GOT3 (cell line): ENCODE measurements around the gene ANO2.

Experiments used
- DNase-seq: peaks from one replicate; lab custom pipeline; 2025; ENCODE audit warnings: mixed read lengths; lab: John Stamatoyannopoulos, UW

The ANO2 gene

DNA sequence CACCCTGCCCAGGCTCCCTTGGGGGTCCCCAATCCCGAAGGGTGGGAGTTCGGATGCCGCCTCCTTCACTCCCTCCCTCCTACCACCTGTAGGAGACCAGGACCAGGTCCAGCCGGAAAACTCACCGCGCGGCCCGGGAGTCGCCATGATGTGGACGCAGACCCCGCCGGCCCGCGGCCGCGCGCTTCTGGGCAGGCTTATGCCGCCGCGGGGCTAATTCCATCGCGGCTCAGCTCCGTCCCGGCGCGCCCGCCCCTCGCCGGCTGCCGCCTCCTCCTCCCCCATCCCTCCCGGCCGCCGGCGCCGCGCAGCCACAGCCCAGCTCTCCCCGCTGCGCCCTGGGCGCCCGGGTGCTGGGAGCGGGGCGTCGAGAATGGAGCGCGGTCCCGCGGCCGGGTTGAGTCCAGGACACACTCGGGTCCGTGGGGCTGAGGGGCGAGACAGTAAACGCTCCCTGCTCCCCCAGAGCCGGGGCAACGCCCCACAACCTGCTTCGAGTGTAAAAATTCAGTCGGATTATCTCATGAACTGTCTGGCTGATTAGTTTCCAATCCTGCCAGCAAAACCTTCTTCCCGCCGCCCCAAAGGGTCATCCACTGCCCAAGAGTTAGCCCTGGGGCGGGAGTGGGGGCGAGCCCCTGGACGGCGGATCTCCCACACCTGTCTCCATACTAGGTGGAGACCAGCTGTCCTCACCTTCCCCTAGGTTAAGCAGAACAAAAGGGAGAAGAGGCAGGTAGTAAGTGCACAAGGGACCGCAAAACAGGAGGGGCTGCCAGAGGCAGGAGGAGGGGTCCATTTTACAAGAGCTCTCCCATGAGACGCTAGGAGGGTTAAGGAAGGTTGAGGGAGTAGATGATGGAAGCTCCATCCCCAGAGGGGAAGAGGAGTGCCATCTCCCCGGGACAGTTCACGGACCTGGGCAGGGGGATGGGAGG, at the start of gene ANO2:
Gene ANO2 (minus strand): TSS at position 189 of the 938 bp plus-strand sequence. CDS start 42 bp downstream, at position 147.
- DNase-seq, result no peak

DNA sequence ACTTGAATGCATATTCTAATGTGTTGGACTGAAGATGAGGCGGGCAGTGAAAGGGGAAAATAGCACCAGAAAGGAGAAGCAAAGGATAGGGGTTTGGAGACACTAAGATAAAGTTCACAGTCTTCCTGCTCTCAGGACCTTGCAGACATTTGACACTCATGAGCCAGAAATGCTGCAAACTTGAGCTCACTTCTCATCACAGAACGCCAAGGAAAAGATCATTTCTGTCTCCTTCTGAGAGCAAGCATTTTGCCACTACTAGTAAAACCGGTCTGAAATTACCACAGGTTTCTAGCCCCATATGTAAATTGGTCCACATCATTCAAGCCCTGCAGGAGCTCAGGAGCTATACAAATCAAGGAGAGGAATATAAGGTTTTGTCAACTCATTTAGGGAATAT, 44.6 kb upstream of the ANO2 start:
- DNase-seq, result no peak

DNA sequence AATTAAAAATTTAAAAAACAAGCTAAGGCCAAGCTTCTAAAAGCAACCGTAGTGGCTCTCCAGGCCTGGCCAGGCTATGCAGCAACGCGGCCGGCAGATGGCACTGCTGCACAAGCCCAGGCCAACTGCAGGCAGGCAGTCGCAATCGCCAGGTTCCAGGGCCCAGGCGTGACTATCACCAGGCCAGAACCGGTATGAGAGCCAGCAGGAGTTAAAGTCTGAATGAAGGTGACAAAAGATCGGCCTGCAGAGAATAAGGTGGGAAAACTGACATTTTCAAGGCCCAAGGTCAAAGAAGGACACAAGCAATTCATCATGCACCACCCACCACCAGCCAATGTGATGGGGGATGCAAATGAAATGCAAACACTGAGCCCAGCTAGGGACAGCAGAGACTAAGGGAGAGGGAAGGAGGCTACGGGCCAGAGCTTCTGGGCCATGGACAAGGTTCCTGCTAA, 43.6 kb upstream of the ANO2 start:
- DNase-seq, result peak; percentile 50

DNA sequence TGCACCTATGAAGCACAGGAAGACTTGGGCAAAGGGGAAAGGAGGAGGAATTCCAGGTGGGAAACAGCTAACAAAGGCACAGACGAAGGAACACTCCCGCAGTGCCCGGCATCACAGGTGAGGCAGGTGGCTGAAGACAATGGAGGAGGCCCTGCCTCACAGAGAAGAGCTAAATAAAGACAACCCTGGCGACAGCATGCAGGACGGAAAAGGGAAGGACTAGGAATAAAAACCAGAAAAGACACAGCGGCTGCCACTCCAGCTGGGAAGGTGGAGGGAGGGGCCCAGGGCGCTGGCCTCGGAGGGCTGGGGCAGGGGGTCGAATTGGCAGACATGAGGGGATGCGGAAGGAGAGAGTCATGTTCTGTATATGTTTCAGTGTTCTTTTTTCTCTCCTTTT, 43.0 kb upstream of the ANO2 start:
- DNase-seq, result no peak

DNA sequence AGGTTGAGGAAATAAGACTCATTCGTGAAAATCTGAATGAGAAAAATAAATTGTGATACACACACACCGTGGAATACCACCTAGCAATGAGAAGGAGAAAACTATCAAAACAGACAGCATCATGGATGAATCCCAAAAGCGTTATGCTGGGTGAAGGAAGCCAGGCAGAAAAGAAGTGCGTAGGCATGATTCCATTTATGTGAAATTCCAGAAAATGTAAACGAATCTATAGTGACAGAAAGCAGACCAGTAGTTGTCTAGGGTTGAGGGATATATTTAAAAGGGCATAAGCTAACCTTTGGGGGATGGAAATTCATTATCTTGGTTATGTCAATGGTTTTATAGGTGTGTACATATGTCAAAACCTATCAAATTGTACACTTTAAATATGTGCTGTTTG, 42.5 kb upstream of the ANO2 start:
- DNase-seq, result no peak

DNA sequence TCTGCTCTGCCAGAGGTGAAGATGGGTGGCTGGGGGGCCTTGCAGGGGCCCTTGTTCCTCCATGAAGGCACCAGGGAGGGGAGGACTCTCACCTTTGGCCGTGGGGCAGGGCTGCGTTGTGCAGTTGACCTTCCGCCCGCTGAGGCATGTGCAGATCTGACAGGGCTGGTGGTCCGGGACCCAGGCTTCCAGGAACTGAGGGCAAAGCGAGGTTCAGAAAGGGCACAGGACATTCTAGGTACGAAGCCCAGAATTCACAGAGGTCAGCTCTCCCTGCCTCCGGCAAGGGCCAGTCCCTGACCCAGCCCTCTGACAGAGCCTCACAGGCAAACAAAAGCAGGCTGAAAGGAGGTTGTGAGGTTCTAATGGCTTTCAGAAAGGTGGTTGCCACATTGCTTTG, 40.4 kb upstream of the ANO2 start:
- no peak for DNase-seq

DNA sequence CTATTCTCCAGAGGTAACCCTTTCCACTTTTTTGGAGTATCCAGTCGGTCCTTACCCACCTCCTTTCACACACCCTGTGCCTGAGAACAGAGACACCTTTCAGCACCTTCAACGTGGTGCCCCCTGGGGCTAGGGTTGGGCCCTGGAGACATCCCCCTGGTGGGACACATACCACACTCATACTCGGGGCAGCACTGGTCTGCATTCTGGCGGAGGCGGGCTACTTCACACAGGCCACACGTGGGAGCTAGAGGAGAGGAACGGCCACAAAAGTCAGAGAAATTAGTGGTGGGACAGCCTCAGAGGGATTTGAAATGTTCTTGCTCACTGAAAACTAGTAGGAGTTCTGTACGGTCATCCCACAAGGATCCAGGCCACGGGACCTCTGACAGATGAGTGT, 39.8 kb upstream of the ANO2 start:
- no peak for DNase-seq

DNA sequence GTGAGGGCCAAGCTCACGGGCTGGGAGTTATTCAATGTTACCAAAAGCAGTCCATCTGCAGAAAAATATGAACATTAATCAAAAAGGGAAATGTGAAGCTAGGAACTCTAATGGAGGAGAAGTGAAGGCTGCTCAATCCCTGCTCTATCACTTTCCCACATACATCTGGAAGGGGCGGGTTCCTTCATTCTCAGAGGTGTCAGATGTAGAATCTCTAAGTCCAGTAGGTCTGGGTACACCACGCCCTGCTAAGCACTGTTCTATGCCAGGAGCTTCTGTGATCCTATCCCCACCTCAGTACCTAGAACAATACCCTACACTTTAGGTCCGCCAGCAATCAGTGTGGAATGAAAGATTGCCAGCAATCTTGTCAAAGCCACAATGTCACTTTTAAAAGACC, 37.0 kb upstream of the ANO2 start:
- DNase-seq, result no peak

DNA sequence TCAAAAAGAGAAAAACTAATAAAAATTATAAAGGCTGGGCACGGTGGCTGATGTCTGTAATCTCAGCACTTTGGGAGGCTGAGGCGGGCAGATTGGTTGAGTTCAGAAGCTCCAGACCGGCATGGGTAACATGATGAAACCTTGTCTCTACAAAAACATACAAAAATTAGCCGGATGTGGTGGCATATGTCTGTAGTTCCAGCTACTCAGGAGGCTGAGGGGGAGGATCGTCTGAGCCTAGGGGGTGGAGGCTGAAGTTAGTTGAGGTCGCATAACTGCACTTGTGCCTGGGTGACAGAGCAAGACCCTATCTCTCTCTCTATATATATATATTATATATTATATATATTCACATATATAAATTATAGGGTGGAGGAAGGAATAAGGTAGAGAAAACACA, 32.5 kb upstream of the ANO2 start:
- DNase-seq, result no peak

DNA sequence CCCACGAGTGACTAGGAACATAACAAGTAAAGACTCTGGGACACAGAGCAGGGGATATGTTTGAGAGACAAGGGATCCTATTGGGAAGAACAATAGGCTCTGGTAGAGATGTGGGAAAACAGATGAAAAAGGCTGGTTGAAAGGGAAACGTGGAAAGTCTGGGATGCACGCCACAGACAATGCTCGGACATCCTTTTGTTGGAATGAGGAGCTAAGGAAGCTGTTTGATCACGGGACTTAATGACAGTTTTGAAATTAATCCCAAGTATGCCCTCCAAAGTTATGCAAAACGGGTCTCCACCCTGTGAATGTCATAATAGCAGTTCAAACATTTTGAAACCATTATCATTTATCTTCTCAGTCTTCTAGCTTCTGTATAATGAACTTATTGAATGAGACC, 31.7 kb upstream of the ANO2 start:
- DNase-seq, result no peak

DNA sequence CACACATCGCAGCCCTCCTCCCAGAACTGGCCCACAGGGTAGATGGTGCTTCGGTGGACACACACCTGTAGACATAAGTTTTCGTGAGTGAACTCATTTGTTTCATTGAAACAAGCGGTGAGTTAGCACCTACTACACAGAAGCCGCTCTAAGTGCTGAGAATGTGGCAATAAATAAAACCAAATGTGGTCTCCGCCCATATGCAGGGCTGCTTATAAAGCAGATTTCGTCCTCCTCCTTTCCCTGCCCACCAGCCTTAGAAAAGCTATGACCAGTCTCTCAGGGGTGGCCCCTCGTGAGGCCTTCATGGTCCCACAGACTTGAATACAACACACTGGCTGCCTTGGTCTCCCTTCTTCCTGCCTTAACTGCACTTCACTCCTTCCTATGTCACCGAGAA, 31.1 kb upstream of the ANO2 start:
- DNase-seq, result no peak

DNA sequence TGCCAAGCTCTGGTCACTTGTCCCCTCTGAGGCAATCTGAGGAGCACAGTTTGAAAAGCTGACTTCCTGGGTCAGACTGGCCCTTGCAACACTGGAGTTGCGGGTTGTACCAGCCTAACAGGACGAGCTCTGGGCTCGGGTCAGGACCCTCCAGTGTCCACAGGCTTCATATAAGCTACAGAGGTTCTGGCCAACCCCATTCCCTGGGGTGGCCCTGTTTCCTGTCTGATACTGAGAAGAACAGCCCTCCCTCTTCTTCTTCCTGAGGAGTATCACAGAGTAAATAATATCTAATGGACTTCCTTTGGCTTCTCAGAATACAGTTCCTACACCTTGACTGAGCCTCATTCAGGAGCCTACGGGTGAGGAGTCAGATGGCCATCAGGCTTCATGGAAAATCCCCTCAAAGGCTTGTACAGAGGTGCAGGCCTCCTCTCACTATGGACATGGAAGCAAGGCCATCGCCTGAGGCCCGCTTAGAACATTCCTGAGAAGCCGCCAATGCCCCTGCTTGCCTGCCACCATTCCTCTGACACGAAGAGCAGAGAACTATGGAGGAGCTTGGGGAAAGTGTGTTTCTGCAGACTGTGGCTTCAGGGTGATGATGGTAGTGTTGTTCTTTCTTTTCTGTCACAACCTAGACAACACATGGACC, 28.5 kb upstream of the ANO2 start:
- DNase-seq, result no peak

DNA sequence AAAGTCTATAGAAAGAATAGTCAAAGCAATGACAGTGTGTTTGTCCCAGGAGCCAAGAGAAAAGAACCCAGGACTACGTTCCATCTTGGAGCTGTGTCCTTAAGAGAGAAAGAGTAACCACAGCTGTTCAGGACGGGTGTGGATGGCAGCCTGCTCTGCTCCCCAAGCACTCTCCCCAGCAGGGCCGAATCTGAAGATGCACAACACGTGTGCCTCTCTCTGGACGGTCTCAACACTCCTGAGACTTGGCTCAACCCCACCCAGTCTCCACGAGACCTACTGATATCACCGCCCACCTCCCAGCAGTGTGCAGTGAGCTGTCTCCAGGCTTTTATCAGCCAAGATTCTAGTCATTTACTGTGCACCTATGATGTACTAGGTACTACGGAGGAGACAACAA, 27.3 kb upstream of the ANO2 start:
- DNase-seq, result no peak

DNA sequence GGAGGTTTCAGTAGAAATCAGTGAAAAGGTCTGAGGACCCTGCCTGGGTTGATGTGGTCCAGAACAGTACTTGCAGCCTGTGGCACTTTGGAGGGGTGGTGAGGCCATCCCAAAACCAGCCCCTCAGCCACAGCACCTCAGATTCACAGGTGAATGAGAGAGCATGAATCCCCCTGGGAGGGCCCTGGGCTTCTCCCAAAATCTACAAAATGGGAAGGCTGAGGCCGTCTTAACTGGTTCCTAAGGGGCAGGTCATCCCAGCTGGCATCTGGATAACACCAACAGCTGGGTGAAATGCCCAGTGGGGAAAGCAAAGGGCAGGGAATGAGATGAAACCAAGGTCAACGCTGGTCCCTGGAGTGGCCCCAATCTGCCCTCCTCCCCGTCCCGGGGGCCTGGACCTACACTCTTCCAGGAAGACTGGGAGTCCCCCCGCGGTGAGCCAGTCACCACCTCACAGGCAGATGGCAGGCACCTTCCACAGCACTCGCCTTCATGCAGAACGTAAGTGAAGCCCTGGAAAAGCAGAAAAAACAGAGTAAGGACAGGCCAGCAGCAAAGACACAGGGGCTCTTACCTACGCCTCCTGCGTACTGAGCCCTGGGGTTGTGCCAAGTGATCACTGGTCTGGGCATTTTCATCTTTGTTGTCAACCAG, 26.3 kb upstream of the ANO2 start:
- no peak for DNase-seq

DNA sequence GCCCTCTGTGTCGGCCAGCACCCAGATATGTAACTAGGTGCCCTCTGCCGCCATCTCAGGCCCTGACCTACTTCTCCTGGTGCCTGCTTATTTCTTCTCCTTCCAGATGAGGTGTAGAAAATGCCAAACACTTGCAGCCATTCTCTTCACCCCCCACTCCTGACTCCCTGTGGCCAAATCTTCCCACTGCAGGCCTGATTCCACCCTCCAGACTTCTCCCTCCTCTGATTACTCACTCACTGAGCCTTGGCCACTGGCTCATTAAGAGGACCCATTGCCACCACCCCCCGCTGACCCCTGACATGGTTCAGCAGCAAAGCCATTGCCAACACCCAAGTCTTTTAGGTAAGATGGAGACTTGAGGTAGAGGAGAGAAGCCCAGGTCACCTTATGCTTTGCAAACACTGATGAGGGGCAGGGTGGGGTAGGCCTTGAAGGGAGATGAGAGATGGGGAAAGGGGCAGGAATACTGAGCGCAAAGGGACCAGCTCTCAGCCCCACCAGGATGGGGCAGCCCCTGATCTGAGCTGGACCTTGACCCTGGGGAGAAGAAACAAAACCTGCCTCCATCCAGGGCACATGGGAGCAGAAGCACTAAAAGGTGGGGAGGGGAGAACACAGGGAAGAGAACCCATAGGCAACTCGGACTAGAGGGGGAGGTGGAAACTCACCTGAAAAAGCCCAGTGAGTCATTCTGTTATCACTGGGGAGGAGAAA, 25.1 kb upstream of the ANO2 start:
- DNase-seq, result no peak

DNA sequence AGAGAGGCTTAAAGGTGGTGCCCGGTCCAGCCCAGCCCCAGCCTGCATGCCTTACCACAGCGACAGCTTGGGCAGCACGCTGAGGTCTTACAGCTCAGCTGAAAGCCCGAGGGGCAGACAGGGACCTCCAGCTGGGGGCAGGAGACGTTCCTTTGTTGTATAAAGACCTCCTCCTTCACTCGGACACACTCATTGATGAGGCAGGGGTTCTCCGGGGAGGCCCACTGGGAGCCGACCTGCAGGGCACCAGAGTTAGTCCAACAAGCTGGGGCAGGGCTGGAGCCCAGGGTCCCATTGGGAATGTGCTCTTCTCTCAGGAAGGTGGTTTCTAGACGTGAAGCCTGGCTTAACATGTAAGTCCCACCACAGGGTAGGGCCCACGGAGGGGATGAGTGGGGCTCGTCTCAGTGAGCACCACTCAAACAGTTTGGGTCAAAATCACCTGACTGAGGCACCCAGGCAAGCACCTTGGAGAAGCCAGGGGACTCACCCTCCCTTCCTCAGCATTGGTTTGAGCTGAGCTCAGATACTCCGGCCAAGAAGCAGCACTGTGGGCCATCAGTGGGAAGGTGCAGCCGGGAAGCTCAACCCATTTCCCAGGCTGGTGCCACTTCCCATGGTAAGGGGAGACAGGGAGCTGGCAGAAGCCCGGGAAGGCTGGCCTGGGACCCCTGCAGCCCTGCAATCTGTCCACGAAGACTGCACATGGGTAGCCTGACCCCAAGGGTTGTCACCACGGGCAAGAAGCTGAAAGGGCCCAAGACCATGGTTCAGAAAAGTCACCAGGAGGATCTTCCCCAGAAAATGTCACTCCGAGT, 24.3 kb upstream of the ANO2 start:
- no peak for DNase-seq

DNA sequence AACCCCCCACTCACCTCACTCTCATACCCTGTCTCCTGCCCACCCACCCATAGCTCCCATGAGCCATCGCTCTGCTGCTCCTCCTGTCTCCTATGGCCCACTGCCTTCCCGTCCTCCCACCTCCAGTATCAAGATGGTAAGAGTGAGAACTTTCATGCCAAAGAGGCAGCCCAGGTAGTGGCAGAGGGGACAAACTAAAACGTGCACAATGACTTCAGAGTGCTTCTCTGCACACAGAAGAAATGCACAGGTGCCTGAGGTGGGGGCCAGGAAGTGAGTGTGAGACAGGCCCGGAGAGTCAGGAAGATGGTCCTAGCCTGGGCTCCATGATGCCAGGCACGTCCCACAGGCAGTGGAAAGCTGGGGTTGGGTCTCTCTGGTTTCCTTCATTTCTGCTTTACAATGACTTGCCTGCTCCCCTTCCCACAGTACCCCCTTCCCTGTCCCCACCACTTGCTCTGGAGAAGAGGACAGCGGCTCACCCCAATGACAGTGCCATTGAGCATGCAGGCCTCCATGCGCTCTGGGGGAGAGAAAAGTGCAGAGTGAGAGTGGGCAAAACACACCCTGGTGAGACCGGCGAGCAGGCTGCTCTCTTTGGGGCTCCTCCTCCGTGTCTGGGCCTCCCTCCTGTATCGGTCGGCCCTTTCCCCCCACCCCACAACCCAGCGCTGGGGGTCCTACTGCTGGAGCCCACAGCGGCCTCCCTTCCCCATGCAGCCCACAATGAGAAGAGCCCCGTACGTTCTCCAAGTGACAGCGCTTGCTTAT, 22.8 kb upstream of the ANO2 start:
- no peak for DNase-seq

DNA sequence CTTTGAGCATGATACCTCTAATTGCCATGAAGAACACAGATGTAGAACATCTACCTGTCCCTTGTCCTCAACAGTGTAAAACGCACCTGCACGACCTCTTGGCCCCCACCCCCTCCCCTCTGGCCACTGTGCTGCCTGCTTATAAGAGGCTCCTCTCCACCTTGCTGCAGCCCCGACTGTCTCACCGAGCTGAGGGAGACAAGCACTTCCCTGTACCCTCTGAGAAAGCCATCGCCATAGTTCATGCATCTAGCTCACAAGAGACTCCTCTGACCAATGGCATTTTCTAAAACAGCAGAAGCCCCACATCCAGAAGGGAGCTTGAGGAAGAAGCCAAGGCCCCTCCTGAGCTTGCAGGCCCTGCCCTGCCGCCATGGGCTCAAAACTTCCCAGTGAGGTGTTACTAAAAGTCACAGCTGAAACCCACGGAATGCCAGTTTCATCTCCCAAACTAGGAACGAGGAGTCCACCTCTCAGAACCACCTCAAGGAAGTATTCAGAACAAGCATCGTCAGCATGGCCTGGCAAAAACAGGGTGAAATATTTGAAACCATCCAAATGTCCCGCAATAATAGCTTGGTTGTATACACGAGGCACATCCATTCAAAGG, 21.5 kb upstream of the ANO2 start:
- no peak for DNase-seq

DNA sequence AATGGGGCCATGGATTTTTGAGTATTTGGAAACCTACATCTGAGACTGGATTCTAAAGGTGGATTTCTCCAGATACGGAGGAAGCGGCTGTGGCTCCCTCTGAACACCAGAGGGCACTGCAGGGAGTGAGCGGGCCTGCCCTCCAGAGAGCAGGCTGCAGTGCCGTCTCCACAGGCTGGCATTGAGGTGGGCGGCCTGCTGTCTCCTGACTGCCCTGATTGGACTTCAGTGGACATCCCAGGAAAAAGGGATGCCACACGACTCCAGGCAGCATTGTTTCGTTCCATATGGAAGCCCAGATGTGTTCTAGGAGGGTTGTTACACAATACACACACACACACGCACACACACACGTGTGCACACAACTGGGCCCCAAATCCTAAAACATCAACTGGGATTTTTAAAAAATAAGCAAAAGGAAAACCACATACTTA, 20.9 kb upstream of the ANO2 start:
- DNase-seq, result no peak
